ELF-1 (cell line): Measurements from ENCODE around the gene ADTRP.

Source experiments
- DNase-seq: peaks from one replicate; pipeline ENCODE4 v3.0.0-alpha.2; 2016; ENCODE audit warnings: low read depth, low spot score

Gene ADTRP

DNA sequence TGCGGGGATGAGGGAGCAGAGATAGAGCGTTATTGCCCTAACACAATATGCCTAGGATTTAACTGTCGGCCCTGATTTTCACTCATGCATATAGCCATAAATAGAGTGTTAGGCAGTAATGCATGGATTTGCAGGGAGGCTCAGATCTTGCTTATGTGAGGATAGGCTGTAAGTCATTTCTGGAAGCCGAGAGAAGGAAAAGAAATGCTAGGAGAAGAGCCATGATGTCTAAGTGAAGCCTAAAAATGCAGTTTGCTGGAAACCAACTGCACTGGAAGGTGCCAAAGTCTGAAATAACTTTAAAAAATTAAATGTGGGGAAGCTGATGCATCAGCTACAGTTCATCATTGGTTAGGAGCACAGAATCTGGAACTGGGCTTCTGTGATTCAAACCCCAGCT lies 54.3 kb downstream of the ADTRP start:
- no peak for DNase-seq

DNA sequence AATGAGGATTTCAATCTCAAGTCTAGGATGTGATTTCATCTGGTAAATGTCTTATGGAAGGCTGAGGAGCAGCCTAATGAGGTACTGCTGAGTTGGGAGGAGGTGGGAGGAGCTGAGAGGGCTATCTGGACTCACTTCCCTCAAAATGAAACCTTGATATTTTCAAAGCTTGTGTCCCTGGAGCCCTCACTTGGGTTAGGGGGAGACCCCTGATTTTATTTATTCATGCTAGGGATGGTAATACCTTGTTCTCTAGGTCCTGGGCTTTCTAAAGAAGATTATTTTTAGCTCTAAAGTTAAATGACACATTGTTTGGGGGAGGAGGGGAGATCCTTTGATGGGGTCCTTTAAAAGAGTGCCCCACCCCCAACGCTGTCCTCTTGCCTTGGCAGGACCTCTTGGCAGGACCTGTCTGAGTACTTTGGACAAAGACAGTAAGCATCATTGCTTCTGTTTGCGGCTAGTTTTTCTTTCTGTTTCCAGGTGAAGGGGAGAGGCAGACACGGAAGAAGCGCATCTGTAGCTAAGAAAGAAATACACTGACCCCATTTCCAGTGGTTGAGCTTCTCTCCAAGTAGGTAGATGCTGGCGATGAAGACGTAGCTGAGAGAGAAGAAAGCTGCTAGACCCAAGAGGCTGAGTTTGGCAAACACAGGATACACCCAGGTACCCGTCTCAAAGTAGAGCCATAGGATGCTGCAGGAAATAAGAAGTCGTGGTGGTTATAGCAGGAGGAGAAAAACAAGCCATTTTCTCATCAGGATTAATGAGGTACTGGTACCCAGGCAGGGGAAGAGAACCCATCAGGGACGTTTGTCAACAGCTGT lies 55.6 kb downstream of the ADTRP start:
- DNase-seq: no peak

DNA sequence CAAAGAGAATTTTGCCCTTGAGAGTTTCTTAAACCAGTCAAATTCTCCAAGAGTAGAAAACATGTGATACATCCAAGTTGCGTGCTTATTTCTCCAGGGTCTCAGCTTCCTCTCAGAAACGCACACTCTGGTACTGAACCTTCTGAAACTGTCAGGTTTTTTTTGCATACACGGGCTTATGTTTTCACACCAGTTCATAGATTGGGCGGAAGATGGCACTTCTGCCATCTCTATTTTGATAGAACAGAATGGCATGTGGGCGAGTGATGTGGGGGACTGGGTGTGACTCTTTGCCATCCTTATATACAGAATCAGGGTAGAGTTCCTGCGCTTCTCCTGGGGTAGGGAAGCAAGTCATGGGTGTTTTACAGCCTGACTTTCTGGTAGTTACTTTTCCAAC lies 56.4 kb downstream of the ADTRP start:
- no peak for DNase-seq

DNA sequence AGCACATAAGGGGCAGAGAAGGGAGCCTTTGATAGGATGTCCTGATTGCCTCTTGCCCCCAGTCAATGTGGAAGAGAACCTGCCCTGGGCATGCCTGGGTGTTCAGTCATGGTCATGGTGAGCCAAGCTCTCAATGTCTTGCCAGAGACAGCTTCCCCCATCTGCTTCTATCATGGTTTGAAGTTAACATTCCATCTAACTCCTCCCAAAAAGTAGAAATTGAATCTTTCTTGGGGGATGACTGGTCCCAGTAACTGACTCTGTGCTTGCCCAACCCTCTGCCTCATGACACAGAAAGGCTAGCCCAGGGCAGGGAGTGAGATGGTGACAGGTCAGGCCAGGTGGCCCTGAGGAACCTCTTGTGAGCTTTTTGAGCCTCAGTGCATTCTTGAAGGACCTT lies 60.1 kb downstream of the ADTRP start:
- DNase-seq: no peak

DNA sequence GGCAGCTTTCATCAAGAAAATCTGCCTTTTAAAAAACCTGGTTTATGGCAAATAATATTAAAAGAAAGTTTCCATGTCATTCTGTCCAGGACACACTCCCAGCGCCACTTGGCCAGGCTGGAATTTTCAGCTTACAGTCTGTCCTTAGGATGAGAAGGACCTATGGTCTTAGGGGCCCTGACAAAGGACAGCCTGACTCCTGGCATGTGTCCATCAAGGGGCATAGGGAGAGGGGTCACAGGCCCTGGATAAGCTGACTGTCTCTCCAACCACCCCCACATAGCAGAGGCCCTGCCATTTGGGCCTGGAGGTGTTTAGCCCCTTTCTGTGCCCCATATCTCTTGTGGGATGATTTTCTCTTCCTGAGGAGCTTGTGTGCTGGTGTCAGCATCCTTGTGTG lies 60.6 kb downstream of the ADTRP start:
- DNase-seq: no peak

DNA sequence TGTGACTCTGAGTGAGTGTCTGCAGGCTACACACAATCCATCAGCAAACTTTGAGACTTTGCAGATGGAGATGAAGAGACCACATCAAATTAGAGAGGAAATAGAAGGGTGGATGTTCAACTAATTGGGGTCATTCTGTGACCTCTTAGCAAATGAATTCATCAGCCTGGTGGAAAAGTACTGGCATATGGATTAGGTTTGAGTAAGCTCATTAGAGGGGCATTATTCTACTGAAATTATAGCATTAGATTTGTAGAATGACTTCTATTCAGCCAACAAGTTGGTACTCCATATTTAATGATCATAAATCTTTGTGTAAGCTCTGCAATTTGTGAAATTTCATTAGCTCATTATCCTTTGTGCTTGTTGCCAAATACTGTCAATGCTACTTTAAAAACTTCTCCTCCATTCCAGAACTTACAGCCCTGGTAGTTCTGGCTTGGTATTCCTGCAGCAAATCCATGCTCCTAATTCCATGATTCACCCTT lies 63.8 kb downstream of the ADTRP start:
- no peak for DNase-seq

DNA sequence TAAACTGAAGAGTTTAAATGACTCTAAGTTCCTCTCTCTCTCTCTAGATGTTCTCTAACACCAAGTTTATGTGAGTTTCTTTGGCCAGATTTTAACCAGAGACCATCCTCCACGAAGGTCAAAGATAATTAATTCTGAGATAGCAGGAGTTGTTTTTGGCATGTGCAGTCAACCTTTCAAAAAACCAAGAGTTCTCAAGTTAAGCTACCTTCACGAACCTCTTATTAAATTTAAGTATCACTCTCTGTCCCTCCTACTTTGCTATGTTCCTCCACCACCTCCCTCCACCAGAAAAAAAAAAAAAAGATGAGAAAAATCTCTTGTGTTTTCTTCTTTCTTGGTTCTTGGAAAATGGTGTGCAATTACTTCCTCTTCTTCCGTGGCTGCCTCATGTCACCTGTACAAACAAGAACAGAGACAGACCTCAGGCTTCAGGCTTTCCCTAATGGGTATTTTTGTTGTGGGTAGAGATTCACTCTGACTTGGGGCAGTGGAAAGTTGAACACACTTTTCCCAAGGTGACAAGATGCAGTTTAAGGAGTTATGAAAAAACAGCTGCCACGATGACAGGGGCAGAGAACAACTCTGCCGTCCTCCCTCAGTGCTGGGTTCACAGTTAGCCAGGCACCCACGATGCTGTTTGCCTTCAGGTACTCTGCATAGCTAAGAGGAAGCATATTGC lies 64.3 kb downstream of the ADTRP start:
- DNase-seq: peak; percentile 6

DNA sequence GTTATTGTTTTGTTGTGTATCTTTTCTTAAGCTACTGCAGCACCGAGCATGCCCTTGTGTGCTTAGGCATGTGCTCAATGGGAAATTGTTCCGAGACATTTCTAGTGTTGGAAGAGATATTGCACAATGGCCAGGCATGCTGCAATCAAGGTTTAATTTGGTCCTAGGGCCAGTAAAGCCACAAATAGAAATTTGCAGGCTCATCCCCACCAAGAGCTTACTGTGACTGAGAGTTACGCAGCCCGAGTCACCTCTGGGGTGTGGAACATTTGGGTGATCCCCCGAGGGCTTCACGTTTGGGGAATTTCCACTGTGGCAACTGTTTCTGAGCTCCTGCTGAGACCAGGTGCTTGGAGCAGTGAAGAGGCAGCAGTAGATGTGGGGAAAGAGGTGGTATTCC lies 65.8 kb downstream of the ADTRP start:
- no peak for DNase-seq

DNA sequence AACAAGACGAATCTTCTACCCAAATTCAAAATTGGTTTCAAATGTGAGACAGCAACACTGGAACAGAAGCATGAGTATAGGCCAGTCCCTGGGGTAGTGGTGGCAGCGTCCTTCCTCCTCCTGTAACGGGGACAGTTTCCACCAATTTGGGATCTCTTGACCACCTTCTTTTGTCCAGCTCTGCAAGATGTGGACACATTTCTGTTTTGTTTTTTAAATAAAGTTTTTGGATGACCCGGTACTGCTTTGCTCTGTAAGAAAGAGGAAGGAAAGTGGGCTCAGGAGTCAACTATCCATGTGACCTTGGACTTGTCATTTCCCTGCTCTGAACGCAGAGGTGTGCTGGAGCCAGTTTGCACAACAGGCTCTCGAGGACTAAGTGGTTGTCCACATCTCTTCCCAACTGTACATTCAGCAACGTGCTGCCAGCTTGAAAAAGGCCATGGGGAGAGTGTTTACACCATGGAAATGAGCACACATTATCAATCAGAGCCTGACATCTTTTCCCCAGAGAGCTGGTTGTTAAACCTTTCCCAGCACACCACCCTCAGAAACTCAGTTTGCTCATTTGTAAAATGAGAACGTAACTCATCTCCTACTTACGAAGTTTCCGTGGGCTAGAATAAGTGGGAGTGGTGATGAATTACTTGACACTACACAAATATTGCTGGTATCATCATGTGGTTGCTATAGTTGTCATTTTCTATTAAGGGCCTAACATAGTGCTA lies 66.5 kb downstream of the ADTRP start:
- no peak for DNase-seq

DNA sequence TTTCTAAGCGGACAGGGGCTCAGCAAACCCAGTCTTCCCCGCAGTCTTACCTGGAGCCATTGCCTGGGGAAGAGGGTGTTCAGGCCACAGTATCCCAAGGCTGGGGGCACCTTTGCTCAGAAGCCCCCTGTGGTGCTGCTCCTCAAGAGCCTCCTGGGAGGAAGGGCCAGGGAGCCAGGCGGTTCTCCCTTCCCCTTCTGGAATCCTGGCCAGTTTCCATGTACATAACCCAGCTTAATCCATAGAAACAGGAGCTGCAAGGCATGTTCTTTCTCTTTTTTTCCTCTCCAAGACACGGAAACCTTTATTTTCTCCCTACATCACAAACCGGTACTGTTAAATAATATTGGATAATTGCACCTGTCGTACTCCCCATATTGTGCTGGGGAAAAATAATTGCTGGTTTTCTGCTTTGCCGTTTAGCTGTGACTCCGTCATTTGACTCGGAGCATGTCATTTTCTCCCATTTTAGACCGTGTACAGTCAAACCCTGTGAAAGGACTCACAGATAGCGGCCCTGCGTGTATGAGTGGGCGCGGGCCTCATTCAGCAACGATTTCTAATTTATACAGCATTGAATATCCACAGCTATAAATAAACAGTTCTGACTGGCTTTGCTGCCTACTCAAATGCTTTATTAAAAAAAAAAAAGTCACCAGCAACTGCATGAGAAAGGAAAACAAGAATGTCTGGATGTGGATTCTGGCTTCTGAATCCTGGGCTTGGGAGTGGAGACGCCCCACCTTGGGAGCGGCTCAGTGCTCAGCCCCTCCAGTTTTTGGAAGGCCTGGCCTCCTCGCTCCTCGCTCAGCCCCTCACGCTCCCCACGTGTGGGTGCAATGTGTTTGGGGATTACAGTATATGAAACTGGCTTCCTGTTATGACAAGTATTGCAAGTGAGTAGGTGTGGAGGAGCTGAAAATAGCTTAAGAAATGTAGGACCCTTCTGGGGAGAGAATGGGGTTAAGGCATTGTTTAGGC lies 67.3 kb downstream of the ADTRP start:
- DNase-seq: no peak

DNA sequence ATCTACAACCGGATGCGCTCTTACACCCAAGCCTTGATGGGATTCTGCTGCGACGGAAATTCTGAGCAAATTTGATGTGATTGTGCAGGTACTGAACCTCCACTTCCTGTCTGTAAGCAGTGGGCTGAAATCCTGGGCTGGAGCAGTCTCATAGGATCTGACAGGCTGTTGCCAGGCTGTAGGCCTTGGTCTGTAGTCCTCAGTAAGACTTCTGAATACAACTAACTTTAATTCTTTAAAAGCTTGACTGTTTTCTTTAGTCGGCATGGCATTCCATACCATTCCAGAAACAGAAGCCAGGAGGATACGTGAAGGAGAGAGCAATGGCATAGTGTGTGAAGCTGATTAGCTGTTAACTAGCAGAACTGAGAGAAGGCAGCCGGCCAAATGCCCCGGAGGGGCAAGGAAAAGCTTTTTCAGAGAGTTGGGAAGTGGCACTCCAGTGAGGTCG lies 68.3 kb downstream of the ADTRP start:
- DNase-seq: peak; percentile 35

DNA sequence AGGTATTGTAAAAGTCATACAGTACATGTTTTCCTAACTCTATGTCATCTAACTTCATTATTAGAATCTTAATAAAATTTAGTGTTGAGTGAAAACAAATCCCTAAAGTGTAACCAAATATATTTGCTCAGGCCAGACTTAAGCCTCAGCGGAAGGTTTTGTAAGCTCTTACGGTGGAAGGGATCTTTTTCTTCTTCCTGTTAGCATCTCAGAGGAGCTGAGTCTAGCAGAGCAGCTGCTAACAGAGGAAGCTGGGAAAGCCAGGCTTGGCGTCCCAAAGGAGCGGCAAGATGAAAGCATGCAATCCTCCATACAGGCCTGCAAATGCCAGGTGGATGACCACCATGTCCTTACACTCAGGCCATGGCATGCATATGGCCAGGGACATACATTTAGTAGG lies 72.4 kb downstream of the ADTRP start:
- no peak for DNase-seq

DNA sequence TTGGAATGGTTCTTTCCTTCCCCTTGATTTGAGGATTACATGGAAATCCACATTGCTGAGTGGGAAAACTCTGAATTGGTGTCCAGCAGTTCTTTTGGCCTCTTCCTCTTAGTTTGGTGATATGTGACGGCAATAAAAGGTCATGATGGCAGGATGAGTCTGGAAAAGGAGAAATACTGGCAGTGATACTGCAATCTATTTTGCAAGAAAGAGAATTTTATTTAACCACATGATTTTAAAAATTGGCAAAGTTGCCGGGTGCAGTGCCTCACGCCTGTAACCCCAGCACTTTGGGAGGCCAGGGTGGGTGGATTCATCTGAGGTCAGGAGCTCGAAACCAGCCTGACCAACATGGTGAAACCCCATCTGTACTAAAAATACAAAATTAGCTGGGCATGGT lies 73.1 kb downstream of the ADTRP start:
- DNase-seq: no peak

DNA sequence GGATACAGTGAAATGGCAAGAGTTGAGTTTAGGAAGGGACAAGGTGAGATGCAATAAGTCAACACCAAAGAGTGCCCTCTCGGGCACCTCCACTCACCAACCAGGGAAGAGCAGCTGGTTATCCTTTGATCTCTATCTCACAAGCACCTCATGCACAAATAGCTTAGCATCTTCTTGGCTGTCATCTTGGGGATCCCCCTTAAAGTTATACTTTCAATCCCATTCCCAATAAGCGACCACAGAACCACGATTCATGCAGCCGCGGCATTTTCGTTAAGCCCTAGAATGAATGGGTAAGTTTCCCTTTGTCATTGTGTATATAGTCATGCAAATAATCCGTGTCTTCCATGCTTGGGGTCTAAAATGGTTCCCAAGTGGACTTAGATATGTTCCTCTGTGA lies 73.5 kb downstream of the ADTRP start:
- DNase-seq: no peak

DNA sequence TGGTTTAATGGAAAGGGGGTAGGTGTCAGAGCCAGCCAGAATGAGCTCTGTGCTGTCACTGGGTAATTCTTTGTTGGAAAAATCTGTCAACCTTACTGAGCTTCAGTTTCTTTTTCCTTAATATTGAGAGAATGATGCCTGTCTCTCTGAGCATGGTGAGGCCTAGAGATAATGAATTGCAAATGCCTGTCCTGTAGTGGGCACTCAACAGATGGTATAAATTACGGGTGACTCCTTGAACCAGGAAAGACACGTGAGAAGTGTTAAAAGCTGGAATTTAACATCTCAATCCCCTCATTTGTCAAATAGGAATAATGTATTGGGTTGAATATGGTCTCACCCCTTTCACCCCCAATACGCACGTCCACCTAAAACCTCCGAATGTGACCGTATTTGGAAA lies 74.9 kb downstream of the ADTRP start:
- DNase-seq: no peak

DNA sequence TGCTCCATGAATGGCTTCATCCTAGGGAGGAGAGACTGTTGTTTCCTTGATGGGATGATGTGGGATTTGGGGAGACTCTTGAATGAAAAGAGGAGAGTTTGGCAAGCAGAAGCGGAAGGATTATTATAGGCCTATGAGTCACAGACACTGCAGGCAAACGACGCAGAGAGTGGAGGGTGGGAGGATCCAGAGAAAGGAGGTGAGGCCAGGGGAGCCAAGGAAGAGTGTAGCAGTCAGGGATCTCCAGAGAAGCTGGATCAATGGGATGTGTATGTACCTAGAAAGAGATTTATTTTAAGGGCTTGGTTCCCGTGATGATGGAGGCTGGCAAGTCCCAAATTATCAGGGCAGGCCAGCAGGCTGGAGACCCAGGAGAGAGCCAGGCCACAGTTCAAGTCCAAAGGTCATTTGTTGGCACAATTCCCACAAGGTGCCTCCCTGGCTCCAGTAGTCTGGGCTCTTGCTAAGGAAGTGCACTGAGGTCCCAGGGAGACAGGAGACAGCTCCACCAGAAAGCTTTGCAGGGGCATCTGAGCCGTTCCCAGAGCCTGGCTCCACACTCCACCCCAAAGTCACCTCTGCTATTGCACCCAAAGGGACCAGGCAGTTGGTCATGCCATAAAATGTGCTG lies 76.0 kb downstream of the ADTRP start:
- DNase-seq: no peak

DNA sequence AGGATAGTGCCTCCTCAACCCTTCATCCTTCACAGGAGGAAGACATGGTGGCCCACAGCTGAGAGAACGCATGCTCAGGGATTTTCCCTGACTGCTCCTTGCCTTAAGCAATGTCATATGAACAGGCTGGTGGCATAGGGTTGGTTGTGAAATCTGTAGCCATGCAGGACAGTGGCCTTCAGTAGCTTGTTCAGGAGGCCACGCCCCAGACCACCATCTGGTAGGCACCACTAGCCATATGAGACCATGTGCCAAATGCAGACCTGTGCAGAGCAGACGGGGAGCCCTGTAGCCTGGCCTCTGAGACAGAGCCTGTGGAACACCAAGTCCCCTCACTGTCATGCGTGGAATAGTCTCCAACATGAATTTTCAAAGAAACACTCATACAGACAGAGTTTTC lies 76.5 kb downstream of the ADTRP start:
- DNase-seq: no peak

DNA sequence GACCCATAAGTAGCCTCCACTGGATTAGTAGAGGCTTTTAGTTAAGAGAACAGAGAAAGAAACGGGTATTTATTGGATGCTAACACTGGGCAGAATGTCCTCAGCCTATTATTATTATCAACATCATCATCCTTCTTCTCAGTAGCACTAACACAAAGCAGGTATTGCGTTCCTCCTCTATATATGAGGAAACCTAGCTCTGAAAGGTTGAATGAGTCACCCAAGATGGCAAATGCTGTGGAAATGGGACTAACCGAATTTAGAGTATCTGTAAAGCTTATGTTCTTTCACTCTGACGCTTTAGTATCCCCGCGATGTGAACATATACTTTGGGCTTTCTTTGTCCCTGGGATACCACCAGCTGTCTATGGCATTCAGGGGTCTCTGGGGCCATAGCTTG lies 77.0 kb downstream of the ADTRP start:
- no peak for DNase-seq

DNA sequence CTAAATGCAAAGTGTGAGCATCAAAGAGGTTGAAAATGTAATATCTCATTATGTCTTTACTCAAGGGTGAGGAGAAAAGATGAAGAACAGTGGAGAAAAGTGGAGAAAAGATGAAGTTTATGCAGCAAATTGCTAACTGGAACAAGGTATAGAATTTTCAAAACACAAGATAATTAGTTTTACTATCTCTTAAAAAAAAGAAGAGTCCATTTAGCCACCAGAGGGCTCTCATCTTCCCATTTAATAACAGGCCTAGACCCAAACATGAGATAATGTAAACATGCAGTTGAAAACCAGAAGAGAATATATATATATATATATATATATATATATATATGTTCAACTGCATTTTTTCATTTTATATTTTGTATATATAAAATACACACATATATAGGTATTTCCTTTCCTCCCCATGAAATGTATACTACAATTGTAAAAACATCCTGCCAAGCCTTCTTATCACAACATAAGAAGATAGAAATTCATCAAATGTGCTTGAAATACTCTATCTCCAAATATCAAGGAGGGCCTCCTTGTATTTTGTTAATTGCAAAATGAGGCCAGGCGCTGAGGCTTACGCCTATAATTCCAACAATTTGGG lies 78.4 kb downstream of the ADTRP start:
- DNase-seq: no peak

DNA sequence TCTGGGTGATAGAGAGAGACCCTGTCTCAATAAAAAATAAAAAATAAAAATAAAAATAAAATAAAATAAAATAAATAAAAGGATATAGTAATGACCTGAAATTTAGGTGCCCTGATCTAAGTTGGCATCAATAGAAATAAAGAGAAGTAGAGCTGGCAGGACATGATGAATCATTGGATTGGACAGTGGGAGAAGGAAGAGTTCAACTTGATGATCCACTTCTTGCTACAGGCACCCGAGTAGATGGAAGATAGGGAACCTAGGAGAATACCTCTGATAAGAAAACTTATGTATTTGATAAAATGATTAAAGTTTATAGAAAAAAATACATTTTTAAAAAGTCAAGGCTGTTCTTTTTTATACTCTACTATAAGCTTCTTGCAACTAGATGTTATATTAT lies 79.0 kb downstream of the ADTRP start:
- DNase-seq: no peak
